Stimulated activated CD4-positive, alpha-beta T cell treated with anti-CD3 and anti-CD28 coated beads, Interleukin-4, amount 100 ng/mL, for 1 hour (primary cell): ENCODE measurements around the gene FXYD2.
"Not testable (repeated sequence)": the region's sequence is repeated elsewhere in the genome, so short reads cannot be mapped to it uniquely, and the experiment has no call there.

ENCODE experiments used
- DNase-seq: peaks from one replicate; pipeline ENCODE4 v3.0.0-alpha.2; 2020

FXYD2 gene

GRCh38 chr11:117824571-117825537 is at the start of gene FXYD2:
TSS of gene FXYD2 (minus strand) at chr11:117824744. CDS start at chr11:117824678, 66 bp downstream.
- DNase-seq: no peak

- DNase-seq: no peak
Measured at GRCh38 chr11:117873828-117874125, 49.2 kb upstream of the FXYD2 start.

- no peak for DNase-seq
Measured at GRCh38 chr11:117872975-117873827, 48.7 kb upstream of the FXYD2 start.

GRCh38 chr11:117872420-117872961 is 47.9 kb upstream of the FXYD2 start:
- DNase-seq: no peak

GRCh38 chr11:117871784-117872183 is 47.2 kb upstream of the FXYD2 start:
- DNase-seq: no peak

GRCh38 chr11:117871160-117871559 is 46.6 kb upstream of the FXYD2 start:
- DNase-seq: no peak

GRCh38 chr11:117870103-117870952 is 45.8 kb upstream of the FXYD2 start:
- no peak for DNase-seq

- no peak for DNase-seq
Measured at GRCh38 chr11:117869604-117870003, 45.1 kb upstream of the FXYD2 start.

- DNase-seq: no peak
Measured at GRCh38 chr11:117868815-117869561, 44.4 kb upstream of the FXYD2 start.

- no peak for DNase-seq
Measured at GRCh38 chr11:117868088-117868487, 43.5 kb upstream of the FXYD2 start.

- no peak for DNase-seq
Measured at GRCh38 chr11:117866526-117866925, 42.0 kb upstream of the FXYD2 start.

GRCh38 chr11:117865546-117865945 is 41.0 kb upstream of the FXYD2 start:
- not testable (repeated sequence) for DNase-seq

GRCh38 chr11:117863383-117863782 is 38.8 kb upstream of the FXYD2 start:
- DNase-seq: no peak

GRCh38 chr11:117862753-117863152 is 38.2 kb upstream of the FXYD2 start:
- DNase-seq: no peak

GRCh38 chr11:117862019-117862725 is 37.6 kb upstream of the FXYD2 start:
- DNase-seq: no peak

GRCh38 chr11:117861151-117862018 is 36.8 kb upstream of the FXYD2 start:
- DNase-seq: no peak

- DNase-seq: no peak
Measured at GRCh38 chr11:117860139-117860538, 35.6 kb upstream of the FXYD2 start.

GRCh38 chr11:117859488-117860112 is 35.1 kb upstream of the FXYD2 start:
- DNase-seq: no peak

- DNase-seq: no peak
Measured at GRCh38 chr11:117859061-117859460, 34.5 kb upstream of the FXYD2 start.
